ENCODE data around the gene DNAJC6. TPM values are rescaled to one million over a fixed set of nuclear protein-coding genes. Genes with fewer than 3 reads are reported as not detected.
"Not testable (repeated sequence)": the region's sequence is repeated elsewhere in the genome, so short reads cannot be mapped to it uniquely, and the experiment has no call there.

Gene DNAJC6
- total and polyA plus RNA-seq, 2 experiments from 2014 or later, result 6.0 to 11.2 TPM

- Histone ChIP-seq H3K4me1 (ENCODE audit: insufficient read depth) (peaks cover 10% of the 10 kb centered on the region), H4K20me1 (ENCODE audit: insufficient read depth, poor library complexity, severe bottlenecking) (no peaks in the 10 kb centered on the region), H2AFZ (no peak overlapping the region), H3K27ac (no peak overlapping the region), H3K9me2 (replicated peaks; ENCODE audit: insufficient read depth) (no peaks in the 10 kb centered on the region), H3K9me3 (ENCODE audit: low read depth) (no peaks in the 10 kb centered on the region), H3K4me2 (peak overlapping the region; percentile 27), H3K4me3 (no peak overlapping the region), H3K79me2 (no peaks in the 10 kb centered on the region), H3K27me3 (no peaks in the 10 kb centered on the region), H3K36me3 (replicated peaks; ENCODE audit: insufficient read depth, low read depth) (no peaks in the 10 kb centered on the region)
- TF ChIP-seq EZH2 (IDR thresholded peaks at IDR 0.05; ENCODE audit: borderline replicate concordance) (no peak), EZH2phosphoT487 (IDR thresholded peaks at IDR 0.05; ENCODE audit: low read depth, severe bottlenecking, unreplicated experiment) (no peak), CTCF (IDR thresholded peaks at IDR 0.05; ENCODE audit: poor library complexity) (no peak)
- DNase-seq (ENCODE audit: low spot score), result no peak
- WGBS (ENCODE audit: low lambda C conversion rate, missing lambda C conversion rate), result 63% methylated on average over 4 of the region's 4 CpGs
Observed at GRCh38 chr1:65377496-65378246, 68.3 kb downstream of the DNAJC6 start.

GRCh38 chr1:65378247-65378946 lies 69.1 kb downstream of the DNAJC6 start:
- H4K20me1 ChIP-seq (ENCODE audit: insufficient read depth, poor library complexity, severe bottlenecking), result no peaks in the 10 kb centered on the region
- no peak for DNase-seq (ENCODE audit: low spot score)
- no peak overlapping the region for H3K4me2 ChIP-seq
- H3K79me2 ChIP-seq, result no peaks in the 10 kb centered on the region
- no peak overlapping the region for H3K27ac ChIP-seq
- no peaks in the 10 kb centered on the region for H3K9me2 ChIP-seq (replicated peaks; ENCODE audit: insufficient read depth)
- H2AFZ ChIP-seq, result no peak overlapping the region
- WGBS (ENCODE audit: low lambda C conversion rate, missing lambda C conversion rate), result 78% methylated on average over 2 of the region's 2 CpGs
- no peaks in the 10 kb centered on the region for H3K9me3 ChIP-seq (ENCODE audit: low read depth)
- no peaks in the 10 kb centered on the region for H3K36me3 ChIP-seq (replicated peaks; ENCODE audit: insufficient read depth, low read depth)
- no peak overlapping the region for H3K4me3 ChIP-seq
- no peaks in the 10 kb centered on the region for H3K27me3 ChIP-seq
- peaks cover 10% of the 10 kb centered on the region for H3K4me1 ChIP-seq (ENCODE audit: insufficient read depth)
- no peak for TF ChIP-seq EZH2phosphoT487 (IDR thresholded peaks at IDR 0.05; ENCODE audit: low read depth, severe bottlenecking, unreplicated experiment)
- no peak for TF ChIP-seq EZH2 (IDR thresholded peaks at IDR 0.05; ENCODE audit: borderline replicate concordance)
- TF ChIP-seq CTCF (IDR thresholded peaks at IDR 0.05; ENCODE audit: poor library complexity), result no peak

GRCh38 chr1:65384426-65384825 lies 75.1 kb downstream of the DNAJC6 start:
- H2AFZ ChIP-seq; DNase-seq (ENCODE audit: low spot score); H3K4me1 ChIP-seq (ENCODE audit: insufficient read depth); H3K9me2 ChIP-seq (replicated peaks; ENCODE audit: insufficient read depth); H3K27ac ChIP-seq; H3K36me3 ChIP-seq (replicated peaks; ENCODE audit: insufficient read depth, low read depth); H3K4me3 ChIP-seq; H3K9me3 ChIP-seq (ENCODE audit: low read depth); H3K4me2 ChIP-seq; H4K20me1 ChIP-seq (ENCODE audit: insufficient read depth, poor library complexity, severe bottlenecking); H3K79me2 ChIP-seq; H3K27me3 ChIP-seq: not testable (repeated sequence)
- 93% methylated on average over 5 of the region's 5 CpGs for WGBS (ENCODE audit: low lambda C conversion rate, missing lambda C conversion rate)

GRCh38 chr1:65386439-65386838 lies 77.1 kb downstream of the DNAJC6 start:
- H4K20me1 ChIP-seq (ENCODE audit: insufficient read depth, poor library complexity, severe bottlenecking), result no peaks in the 10 kb centered on the region
- no peaks in the 10 kb centered on the region for H3K36me3 ChIP-seq (replicated peaks; ENCODE audit: insufficient read depth, low read depth)
- no peak overlapping the region for H3K4me3 ChIP-seq
- no peak overlapping the region for H3K27ac ChIP-seq
- no peaks in the 10 kb centered on the region for H3K4me1 ChIP-seq (ENCODE audit: insufficient read depth)
- H3K27me3 ChIP-seq, result no peaks in the 10 kb centered on the region
- 98% methylated on average over 3 of the region's 3 CpGs for WGBS (ENCODE audit: low lambda C conversion rate, missing lambda C conversion rate)
- H3K9me3 ChIP-seq (ENCODE audit: low read depth), result no peaks in the 10 kb centered on the region
- no peak overlapping the region for H3K4me2 ChIP-seq
- no peak overlapping the region for H2AFZ ChIP-seq
- H3K9me2 ChIP-seq (replicated peaks; ENCODE audit: insufficient read depth), result no peaks in the 10 kb centered on the region
- no peak for TF ChIP-seq EZH2phosphoT487 (IDR thresholded peaks at IDR 0.05; ENCODE audit: low read depth, severe bottlenecking, unreplicated experiment)
- TF ChIP-seq CTCF (IDR thresholded peaks at IDR 0.05; ENCODE audit: poor library complexity), result no peak
- no peak for TF ChIP-seq EZH2 (IDR thresholded peaks at IDR 0.05; ENCODE audit: borderline replicate concordance)
- no peaks in the 10 kb centered on the region for H3K79me2 ChIP-seq
- DNase-seq (ENCODE audit: low spot score), result no peak

Data from hepatocyte (in vitro differentiated cells).